HepG2 (cell line): ENCODE measurements around the gene LRP1B. TPM values are rescaled to one million over a fixed set of nuclear protein-coding genes. Genes with fewer than 3 reads are reported as not detected.

Experiments
- HNRNPLL ChIP-seq: fragments of 200-400 bp; formaldehyde crosslinking; IDR thresholded peaks from 2 replicates; pipeline ENCODE4 v1.6.1; 2017; ENCODE audit warnings: mild to moderate bottlenecking, low read depth, low read length; ENCODE audit not compliant: poor library complexity, severe bottlenecking
- MBNL3 ChIP-seq: fragments of 250-450 bp; sonication (Bioruptor Pico); conservative IDR thresholded peaks from 2 replicates; pipeline ENCODE4 v1.8.0; 2022; ENCODE audit warnings: mild to moderate bottlenecking, inconsistent platforms
- SRSF1 ChIP-seq: fragments of 200-400 bp; formaldehyde crosslinking; optimal IDR thresholded peaks from 2 replicates; pipeline ENCODE3; 2017; ENCODE audit warnings: mild to moderate bottlenecking, low read depth, low read length, moderate library complexity
- TEAD3 ChIP-seq: optimal IDR thresholded peaks from 2 replicates; pipeline ENCODE3; 2016; ENCODE audit warnings: borderline replicate concordance
- ZC3H4 ChIP-seq: sonication (generic); formaldehyde crosslinking; IDR thresholded peaks from 2 replicates; pipeline ENCODE4 v1.4.0; 2020; ENCODE audit warnings: missing genetic modification reagents, borderline replicate concordance
- ZMAT3 ChIP-seq: sonication (generic); formaldehyde crosslinking; conservative IDR thresholded peaks from 2 replicates; pipeline ENCODE4 v1.7.0; 2021; ENCODE audit warnings: missing genetic modification reagents
- ZNF431 ChIP-seq: sonication (generic); formaldehyde crosslinking; IDR thresholded peaks from 2 replicates; pipeline ENCODE4 v1.9.0; 2022; ENCODE audit warnings: missing genetic modification reagents, low read depth, mild to moderate bottlenecking, borderline replicate concordance
- ZNF484 ChIP-seq: sonication (generic); formaldehyde crosslinking; IDR thresholded peaks from 2 replicates; pipeline ENCODE4 v1.5.1; 2020; ENCODE audit warnings: mild to moderate bottlenecking, low read depth, missing genetic modification reagents, borderline replicate concordance
- ZSCAN30 ChIP-seq: sonication (generic); formaldehyde crosslinking; IDR thresholded peaks from 2 replicates; pipeline ENCODE4 v1.5.0; 2020; ENCODE audit warnings: mild to moderate bottlenecking, missing genetic modification reagents
- polyA plus RNA-seq, 8 experiments: library from polyadenylated mRNA; depleted of rRNA in 3 of 8; stranded (reverse) in 7 of 8; unstranded in 1 of 8; fragments of >200 nt; fragmentation: Illumina TruSeq in 4 of 8; extraction: Trizol in 4 of 8; gene quantifications; 2 replicates each; pipeline versions ENCODE4 v1.2.1 to v1.2.3, GENCODE V29; 2011 to 2016; ENCODE audit warnings: low read depth in 4 of 8, missing spikeins in 1 of 8, mixed read lengths in 1 of 8; ENCODE audit not compliant: insufficient read depth in 1 of 8
- total RNA-seq, 5 experiments: library from RNA; depleted of rRNA; stranded (reverse); fragments of >200 nt; fragmentation: Illumina TruSeq; extraction: Trizol; gene quantifications; 2 replicates each; pipeline ENCODE4 v1.2.3, GENCODE V29; 2016; ENCODE audit warnings: low read depth in 1 of 5
- TF ChIP-seq, protein P1 (sequence below): sonication (generic); formaldehyde crosslinking; IDR thresholded peaks from 2 replicates; pipeline ENCODE4 v1.5.1; 2020; ENCODE audit warnings: missing genetic modification reagents, mild to moderate bottlenecking, borderline replicate concordance
- TF ChIP-seq, protein P2 (sequence below): sonication (generic); formaldehyde crosslinking; IDR thresholded peaks from 2 replicates; pipeline ENCODE4 v1.4.0; 2020; ENCODE audit warnings: mild to moderate bottlenecking, missing genetic modification reagents
- TF ChIP-seq, protein P3 (sequence below): sonication (generic); formaldehyde crosslinking; IDR thresholded peaks from 2 replicates; pipeline ENCODE4 v1.4.0; 2020; ENCODE audit warnings: missing genetic modification reagents, borderline replicate concordance

The LRP1B gene
- total and polyA plus RNA-seq, 2 of the 13 experiments (the other 11 are each of a cell fraction or from before 2014, with no cell fraction given) = 0.04 TPM; not detected in 1

GRCh38 chr2:141878016-141878415 is 252.8 kb downstream of the LRP1B start (continued):
- TF ChIP-seq, protein P1, sequence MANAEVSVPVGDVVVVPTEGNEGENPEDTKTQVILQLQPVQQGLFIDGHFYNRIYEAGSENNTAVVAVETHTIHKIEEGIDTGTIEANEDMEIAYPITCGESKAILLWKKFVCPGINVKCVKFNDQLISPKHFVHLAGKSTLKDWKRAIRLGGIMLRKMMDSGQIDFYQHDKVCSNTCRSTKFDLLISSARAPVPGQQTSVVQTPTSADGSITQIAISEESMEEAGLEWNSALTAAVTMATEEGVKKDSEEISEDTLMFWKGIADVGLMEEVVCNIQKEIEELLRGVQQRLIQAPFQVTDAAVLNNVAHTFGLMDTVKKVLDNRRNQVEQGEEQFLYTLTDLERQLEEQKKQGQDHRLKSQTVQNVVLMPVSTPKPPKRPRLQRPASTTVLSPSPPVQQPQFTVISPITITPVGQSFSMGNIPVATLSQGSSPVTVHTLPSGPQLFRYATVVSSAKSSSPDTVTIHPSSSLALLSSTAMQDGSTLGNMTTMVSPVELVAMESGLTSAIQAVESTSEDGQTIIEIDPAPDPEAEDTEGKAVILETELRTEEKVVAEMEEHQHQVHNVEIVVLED (CRISPR knock-in tag) = no peak
- TF ChIP-seq MBNL3 (no peak), ZC3H4 (CRISPR knock-in tag) (no peak), TEAD3 (no peak), HNRNPLL (no peak), ZNF484 (no peak), ZSCAN30 (no peak), ZNF431 (no peak), ZMAT3 (CRISPR knock-in tag) (no peak), SRSF1 (no peak)
- TF ChIP-seq, protein P2, sequence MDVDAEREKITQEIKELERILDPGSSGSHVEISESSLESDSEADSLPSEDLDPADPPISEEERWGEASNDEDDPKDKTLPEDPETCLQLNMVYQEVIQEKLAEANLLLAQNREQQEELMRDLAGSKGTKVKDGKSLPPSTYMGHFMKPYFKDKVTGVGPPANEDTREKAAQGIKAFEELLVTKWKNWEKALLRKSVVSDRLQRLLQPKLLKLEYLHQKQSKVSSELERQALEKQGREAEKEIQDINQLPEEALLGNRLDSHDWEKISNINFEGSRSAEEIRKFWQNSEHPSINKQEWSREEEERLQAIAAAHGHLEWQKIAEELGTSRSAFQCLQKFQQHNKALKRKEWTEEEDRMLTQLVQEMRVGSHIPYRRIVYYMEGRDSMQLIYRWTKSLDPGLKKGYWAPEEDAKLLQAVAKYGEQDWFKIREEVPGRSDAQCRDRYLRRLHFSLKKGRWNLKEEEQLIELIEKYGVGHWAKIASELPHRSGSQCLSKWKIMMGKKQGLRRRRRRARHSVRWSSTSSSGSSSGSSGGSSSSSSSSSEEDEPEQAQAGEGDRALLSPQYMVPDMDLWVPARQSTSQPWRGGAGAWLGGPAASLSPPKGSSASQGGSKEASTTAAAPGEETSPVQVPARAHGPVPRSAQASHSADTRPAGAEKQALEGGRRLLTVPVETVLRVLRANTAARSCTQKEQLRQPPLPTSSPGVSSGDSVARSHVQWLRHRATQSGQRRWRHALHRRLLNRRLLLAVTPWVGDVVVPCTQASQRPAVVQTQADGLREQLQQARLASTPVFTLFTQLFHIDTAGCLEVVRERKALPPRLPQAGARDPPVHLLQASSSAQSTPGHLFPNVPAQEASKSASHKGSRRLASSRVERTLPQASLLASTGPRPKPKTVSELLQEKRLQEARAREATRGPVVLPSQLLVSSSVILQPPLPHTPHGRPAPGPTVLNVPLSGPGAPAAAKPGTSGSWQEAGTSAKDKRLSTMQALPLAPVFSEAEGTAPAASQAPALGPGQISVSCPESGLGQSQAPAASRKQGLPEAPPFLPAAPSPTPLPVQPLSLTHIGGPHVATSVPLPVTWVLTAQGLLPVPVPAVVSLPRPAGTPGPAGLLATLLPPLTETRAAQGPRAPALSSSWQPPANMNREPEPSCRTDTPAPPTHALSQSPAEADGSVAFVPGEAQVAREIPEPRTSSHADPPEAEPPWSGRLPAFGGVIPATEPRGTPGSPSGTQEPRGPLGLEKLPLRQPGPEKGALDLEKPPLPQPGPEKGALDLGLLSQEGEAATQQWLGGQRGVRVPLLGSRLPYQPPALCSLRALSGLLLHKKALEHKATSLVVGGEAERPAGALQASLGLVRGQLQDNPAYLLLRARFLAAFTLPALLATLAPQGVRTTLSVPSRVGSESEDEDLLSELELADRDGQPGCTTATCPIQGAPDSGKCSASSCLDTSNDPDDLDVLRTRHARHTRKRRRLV (CRISPR knock-in tag) = no peak
- TF ChIP-seq, protein P3, sequence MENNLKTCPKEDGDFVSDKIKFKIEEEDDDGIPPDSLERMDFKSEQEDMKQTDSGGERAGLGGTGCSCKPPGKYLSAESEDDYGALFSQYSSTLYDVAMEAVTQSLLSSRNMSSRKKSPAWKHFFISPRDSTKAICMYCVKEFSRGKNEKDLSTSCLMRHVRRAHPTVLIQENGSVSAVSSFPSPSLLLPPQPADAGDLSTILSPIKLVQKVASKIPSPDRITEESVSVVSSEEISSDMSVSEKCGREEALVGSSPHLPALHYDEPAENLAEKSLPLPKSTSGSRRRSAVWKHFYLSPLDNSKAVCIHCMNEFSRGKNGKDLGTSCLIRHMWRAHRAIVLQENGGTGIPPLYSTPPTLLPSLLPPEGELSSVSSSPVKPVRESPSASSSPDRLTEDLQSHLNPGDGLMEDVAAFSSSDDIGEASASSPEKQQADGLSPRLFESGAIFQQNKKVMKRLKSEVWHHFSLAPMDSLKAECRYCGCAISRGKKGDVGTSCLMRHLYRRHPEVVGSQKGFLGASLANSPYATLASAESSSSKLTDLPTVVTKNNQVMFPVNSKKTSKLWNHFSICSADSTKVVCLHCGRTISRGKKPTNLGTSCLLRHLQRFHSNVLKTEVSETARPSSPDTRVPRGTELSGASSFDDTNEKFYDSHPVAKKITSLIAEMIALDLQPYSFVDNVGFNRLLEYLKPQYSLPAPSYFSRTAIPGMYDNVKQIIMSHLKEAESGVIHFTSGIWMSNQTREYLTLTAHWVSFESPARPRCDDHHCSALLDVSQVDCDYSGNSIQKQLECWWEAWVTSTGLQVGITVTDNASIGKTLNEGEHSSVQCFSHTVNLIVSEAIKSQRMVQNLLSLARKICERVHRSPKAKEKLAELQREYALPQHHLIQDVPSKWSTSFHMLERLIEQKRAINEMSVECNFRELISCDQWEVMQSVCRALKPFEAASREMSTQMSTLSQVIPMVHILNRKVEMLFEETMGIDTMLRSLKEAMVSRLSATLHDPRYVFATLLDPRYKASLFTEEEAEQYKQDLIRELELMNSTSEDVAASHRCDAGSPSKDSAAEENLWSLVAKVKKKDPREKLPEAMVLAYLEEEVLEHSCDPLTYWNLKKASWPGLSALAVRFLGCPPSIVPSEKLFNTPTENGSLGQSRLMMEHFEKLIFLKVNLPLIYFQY (CRISPR knock-in tag) = no peak
